ENCODE data around the gene CARNS1.

GRCh38 chr11:67468056-67468455 lies 52.6 kb downstream of the CARNS1 start:
- TF ChIP-seq CTCF (IDR thresholded peaks at IDR 0.05; ENCODE audit: insufficient read depth, low read length, poor library complexity, severe bottlenecking), result no peak
- TF ChIP-seq EZH2phosphoT487 (conservative IDR thresholded peaks at IDR 0.05; ENCODE audit: low read length), result no peak

Data from SU-DHL-6 (cell line).